Measurements from ENCODE around the gene LAMP5.

The LAMP5 gene

GRCh38 chr20:9518576-9519175 lies 4.3 kb downstream of the LAMP5 start:
- TF ChIP-seq, protein P1, sequence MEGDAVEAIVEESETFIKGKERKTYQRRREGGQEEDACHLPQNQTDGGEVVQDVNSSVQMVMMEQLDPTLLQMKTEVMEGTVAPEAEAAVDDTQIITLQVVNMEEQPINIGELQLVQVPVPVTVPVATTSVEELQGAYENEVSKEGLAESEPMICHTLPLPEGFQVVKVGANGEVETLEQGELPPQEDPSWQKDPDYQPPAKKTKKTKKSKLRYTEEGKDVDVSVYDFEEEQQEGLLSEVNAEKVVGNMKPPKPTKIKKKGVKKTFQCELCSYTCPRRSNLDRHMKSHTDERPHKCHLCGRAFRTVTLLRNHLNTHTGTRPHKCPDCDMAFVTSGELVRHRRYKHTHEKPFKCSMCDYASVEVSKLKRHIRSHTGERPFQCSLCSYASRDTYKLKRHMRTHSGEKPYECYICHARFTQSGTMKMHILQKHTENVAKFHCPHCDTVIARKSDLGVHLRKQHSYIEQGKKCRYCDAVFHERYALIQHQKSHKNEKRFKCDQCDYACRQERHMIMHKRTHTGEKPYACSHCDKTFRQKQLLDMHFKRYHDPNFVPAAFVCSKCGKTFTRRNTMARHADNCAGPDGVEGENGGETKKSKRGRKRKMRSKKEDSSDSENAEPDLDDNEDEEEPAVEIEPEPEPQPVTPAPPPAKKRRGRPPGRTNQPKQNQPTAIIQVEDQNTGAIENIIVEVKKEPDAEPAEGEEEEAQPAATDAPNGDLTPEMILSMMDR (IDR thresholded peaks at IDR 0.05; ENCODE audit: control extremely low read depth, extremely low read depth, low read depth, missing control alignments), result no peak
- ChIA-PET CTCF (interaction anchor here (1.3 to 1.5 kb wide), 2 partner anchors 11 to 110 kb away, joined by 3 read pairs; no protein-coding TSS in a partner anchor), POLR2A (no interaction called here)
- DNase-seq (ENCODE audit: extremely low spot score), result no peak

GRCh38 chr20:9520086-9520485 lies 5.7 kb downstream of the LAMP5 start:
- DNase-seq (ENCODE audit: extremely low spot score), result no peak
- TF ChIP-seq, protein P1 (IDR thresholded peaks at IDR 0.05; ENCODE audit: control extremely low read depth, extremely low read depth, low read depth, missing control alignments), result no peak
- ChIA-PET CTCF (interaction anchor here (0.9 to 1.5 kb wide), 2 partner anchors 112 to 570 kb away, joined by 3 read pairs; no protein-coding TSS in a partner anchor), POLR2A (no interaction called here)

- ChIA-PET POLR2A (no interaction called here), CTCF (no interaction called here)
- TF ChIP-seq, protein P1 (IDR thresholded peaks at IDR 0.05; ENCODE audit: control extremely low read depth, extremely low read depth, low read depth, missing control alignments), result no peak
- DNase-seq (ENCODE audit: extremely low spot score), result no peak
These were observed 9.2 kb downstream of the LAMP5 start for GRCh38 chr20:9523636-9524035.

GRCh38 chr20:9531581-9531980 lies 17.2 kb downstream of the LAMP5 start:
- TF ChIP-seq, protein P1 (IDR thresholded peaks at IDR 0.05; ENCODE audit: control extremely low read depth, extremely low read depth, low read depth, missing control alignments), result no peak
- ChIA-PET POLR2A (no interaction called here), CTCF (no interaction called here)
- no peak for DNase-seq (ENCODE audit: extremely low spot score)

DNA sequence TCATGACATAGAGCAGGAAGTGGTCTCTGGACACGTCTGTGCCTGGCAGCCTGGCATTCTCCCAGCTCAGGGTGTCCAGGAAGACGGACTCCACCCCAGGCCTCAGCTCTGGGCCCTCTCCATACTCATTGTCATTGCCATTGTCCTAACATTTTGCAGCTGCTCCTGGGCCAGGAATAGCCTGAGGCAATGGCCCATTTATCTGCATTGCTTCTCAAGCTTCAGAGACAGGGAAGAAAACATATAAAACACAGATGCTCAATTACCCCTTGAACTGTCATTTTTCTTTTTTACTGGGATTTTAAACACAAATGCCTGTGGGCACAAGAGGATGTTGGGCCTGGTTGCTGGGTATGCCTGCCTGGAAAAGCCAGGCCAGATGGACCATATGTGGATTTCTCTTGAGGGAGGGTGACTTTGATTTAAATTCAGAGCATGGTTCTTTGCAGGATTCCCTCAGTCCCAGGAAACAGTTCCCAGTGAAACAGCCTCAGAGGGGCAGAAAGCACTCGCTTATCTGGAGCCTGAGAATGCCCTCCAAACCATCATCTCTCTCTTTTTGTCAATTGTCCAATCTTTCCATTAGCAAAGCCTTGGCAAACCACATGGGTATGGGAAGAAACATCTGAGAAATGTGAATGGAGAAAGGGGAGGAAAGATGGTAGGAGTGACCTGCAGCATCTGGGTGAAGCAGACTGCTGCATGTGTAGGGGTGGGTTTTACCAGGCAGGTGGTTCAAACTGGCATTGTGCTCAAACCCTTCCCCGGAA lies 17.9 kb downstream of the LAMP5 start:
- ChIA-PET POLR2A (no interaction called here), CTCF (no interaction called here)
- TF ChIP-seq, protein P1 (IDR thresholded peaks at IDR 0.05; ENCODE audit: control extremely low read depth, extremely low read depth, low read depth, missing control alignments), result no peak
- no peak for DNase-seq (ENCODE audit: extremely low spot score)

- ChIA-PET CTCF (no interaction called here), POLR2A (no interaction called here)
- DNase-seq (ENCODE audit: extremely low spot score), result no peak
- TF ChIP-seq, protein P1 (IDR thresholded peaks at IDR 0.05; ENCODE audit: control extremely low read depth, extremely low read depth, low read depth, missing control alignments), result no peak
These were observed 19.6 kb downstream of the LAMP5 start for GRCh38 chr20:9534025-9534424.
